GM19025 (cell line): ENCODE results near the gene CARD14.
"Not testable (repeated sequence)": the region's sequence is repeated elsewhere in the genome, so short reads cannot be mapped to it uniquely, and the experiment has no call there.

Experiments used
- ATAC-seq: cut with Tn5 transposase; IDR thresholded peaks from one replicate; pipeline ENCODE4 v1.9.1; 2021; ENCODE audit warnings: mild to moderate bottlenecking, low read depth, moderate library complexity; ENCODE audit not compliant: unreplicated experiment

The CARD14 gene

GRCh38 chr17:80182845-80183223 lies 13.0 kb downstream of the CARD14 start:
- no peak for ATAC-seq

- no peak for ATAC-seq
These were observed 14.0 kb downstream of the CARD14 start for GRCh38 chr17:80183581-80184422.

- no peak for ATAC-seq
These were observed 14.5 kb downstream of the CARD14 start for GRCh38 chr17:80184423-80184714.

- no peak for ATAC-seq
These were observed 16.1 kb downstream of the CARD14 start for GRCh38 chr17:80185968-80186367.

- ATAC-seq, result no peak
These were observed 17.3 kb downstream of the CARD14 start for GRCh38 chr17:80187090-80187489.

GRCh38 chr17:80187515-80187941 lies 17.7 kb downstream of the CARD14 start:
- no peak for ATAC-seq

- ATAC-seq, result no peak
These were observed 19.8 kb downstream of the CARD14 start for GRCh38 chr17:80189611-80190010.

- ATAC-seq, result no peak
These were observed 20.9 kb downstream of the CARD14 start for GRCh38 chr17:80190716-80191115.

- no peak for ATAC-seq
These were observed 21.4 kb downstream of the CARD14 start for GRCh38 chr17:80191192-80191591.

GRCh38 chr17:80191865-80192661 lies 22.2 kb downstream of the CARD14 start:
- no peak for ATAC-seq

- ATAC-seq, result no peak
These were observed 25.3 kb downstream of the CARD14 start for GRCh38 chr17:80195141-80195540.

GRCh38 chr17:80195671-80196529 lies 26.1 kb downstream of the CARD14 start:
- no peak for ATAC-seq

- no peak for ATAC-seq
These were observed 26.8 kb downstream of the CARD14 start for GRCh38 chr17:80196652-80197051.

GRCh38 chr17:80198144-80198661 lies 28.4 kb downstream of the CARD14 start:
- ATAC-seq, result no peak

GRCh38 chr17:80199295-80199694 lies 29.5 kb downstream of the CARD14 start:
- ATAC-seq, result not testable (repeated sequence)

GRCh38 chr17:80201446-80201845 lies 31.6 kb downstream of the CARD14 start:
- no peak for ATAC-seq

GRCh38 chr17:80202197-80202596 lies 32.4 kb downstream of the CARD14 start:
- ATAC-seq, result no peak

GRCh38 chr17:80203471-80203963 lies 33.7 kb downstream of the CARD14 start:
- no peak for ATAC-seq

GRCh38 chr17:80204626-80205468 lies 35.0 kb downstream of the CARD14 start:
- ATAC-seq, result no peak

GRCh38 chr17:80205811-80206210 lies 36.0 kb downstream of the CARD14 start:
- ATAC-seq, result no peak
